ENCODE data around the gene TMC7.

Gene TMC7

GRCh38 chr16:19086322-19087199 is 102.8 kb downstream of the TMC7 start:
- Mint-ChIP-seq H3K4me3 (peak overlapping the region; percentile 41), H3K27ac (no peak overlapping the region)
- ATAC-seq: peak; percentile 97

DNA sequence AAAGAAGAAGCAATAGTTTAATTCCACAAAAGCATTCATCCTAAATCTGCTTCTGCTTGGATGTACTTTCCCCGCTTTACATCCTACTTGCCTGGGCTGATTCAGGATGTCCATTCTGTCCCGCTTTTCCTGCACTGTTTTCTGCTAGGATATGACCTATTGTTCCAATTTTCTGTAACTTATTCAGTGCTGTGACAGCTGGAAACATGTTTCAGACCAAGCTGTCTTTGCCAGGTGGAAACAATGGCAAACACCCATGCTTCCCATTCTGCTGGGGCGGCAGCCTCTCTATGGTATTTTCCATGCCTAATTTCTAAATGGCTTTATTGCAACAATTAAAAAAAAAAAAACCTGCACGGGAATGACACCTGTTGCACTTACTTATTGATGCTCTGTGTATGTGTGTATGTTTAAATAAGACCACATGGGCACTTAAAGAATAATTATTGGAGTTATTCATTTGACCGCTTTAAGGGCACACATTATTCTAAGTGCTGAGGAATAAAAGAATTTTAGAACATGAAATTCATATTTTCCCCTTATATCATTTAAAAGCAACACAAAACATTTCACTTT is 104.7 kb downstream of the TMC7 start:
- H3K36me3 Mint-ChIP-seq: no peaks in the 10 kb centered on the region
- peaks cover 6% of the 10 kb centered on the region for H3K4me1 Mint-ChIP-seq
- no peak overlapping the region for H3K27ac Mint-ChIP-seq
- DNase-seq (ENCODE audit: low spot score in 2 of 2) (no peak), ATAC-seq (no peak)
- H3K9me3 Mint-ChIP-seq: peaks cover 3% of the 10 kb centered on the region
- H3K4me3 Mint-ChIP-seq: no peak overlapping the region

More at GRCh38 chr16:19086322-19087199, 102.8 kb downstream of the TMC7 start:
- Mint-ChIP-seq H3K4me1 (peaks cover 6% of the 10 kb centered on the region), H3K9me3 (peaks cover under 1% of the 10 kb centered on the region), H3K36me3 (no peaks in the 10 kb centered on the region)
- peak; percentile 86 to 90 for DNase-seq (ENCODE audit: low spot score in 2 of 2)

DNA sequence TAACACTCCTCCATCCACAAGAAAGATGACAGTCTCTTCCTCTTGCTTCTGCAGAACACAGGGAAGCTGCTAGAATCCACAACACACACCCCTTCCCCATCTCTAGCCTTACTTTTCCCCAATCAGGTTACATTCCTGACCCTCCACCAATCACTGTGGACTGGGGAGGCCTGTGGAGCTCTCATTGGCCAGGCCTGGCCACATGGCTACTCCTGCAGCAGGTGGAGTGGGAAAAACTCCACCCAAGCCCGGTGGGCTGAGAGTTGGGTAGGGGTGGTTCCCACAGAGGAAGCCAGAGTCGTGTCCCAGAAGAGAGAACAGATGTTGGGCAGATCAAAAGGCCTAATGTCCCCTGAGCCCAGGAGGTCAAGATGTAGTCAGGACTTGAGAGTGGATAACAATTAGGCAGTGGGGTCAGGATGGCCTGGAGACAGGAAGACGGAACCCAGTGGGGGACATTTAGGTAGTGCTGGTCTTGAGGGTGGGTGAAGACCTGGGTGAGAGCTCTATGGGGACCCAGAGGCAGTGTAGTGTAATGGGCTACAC is 105.7 kb downstream of the TMC7 start:
- Mint-ChIP-seq H3K4me3 (no peak overlapping the region), H3K4me1 (peaks cover 6% of the 10 kb centered on the region), H3K36me3 (no peaks in the 10 kb centered on the region), H3K27ac (no peak overlapping the region), H3K9me3 (peaks cover 3% of the 10 kb centered on the region)
- DNase-seq (ENCODE audit: low spot score in 2 of 2) (no peak), ATAC-seq (no peak)

DNA sequence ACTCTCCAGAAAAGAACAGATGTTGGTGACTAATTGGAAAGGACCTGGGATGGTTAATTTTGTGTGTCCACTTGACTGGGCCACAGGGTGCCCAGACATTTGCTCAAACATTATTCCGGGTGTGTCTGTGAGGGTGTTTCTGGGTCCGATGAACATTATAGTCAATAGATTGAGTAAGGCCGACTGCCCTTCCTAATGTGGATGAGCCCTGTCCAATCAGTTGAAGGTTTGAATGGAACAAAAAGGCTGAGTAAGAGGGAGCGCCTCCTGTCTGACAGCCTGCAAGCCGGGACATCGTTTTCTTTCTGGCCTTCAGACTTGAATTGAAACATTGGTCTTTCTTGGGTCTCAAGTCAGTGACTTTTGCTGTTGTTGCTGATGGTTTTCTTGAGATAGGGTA is 107.2 kb downstream of the TMC7 start:
- Mint-ChIP-seq H3K4me3 (no peak overlapping the region), H3K27ac (no peak overlapping the region), H3K4me1 (peaks cover 12% of the 10 kb centered on the region), H3K9me3 (peaks cover 3% of the 10 kb centered on the region), H3K36me3 (no peaks in the 10 kb centered on the region)
- no peak for DNase-seq (ENCODE audit: low spot score in 2 of 2)
- no peak for ATAC-seq

DNA sequence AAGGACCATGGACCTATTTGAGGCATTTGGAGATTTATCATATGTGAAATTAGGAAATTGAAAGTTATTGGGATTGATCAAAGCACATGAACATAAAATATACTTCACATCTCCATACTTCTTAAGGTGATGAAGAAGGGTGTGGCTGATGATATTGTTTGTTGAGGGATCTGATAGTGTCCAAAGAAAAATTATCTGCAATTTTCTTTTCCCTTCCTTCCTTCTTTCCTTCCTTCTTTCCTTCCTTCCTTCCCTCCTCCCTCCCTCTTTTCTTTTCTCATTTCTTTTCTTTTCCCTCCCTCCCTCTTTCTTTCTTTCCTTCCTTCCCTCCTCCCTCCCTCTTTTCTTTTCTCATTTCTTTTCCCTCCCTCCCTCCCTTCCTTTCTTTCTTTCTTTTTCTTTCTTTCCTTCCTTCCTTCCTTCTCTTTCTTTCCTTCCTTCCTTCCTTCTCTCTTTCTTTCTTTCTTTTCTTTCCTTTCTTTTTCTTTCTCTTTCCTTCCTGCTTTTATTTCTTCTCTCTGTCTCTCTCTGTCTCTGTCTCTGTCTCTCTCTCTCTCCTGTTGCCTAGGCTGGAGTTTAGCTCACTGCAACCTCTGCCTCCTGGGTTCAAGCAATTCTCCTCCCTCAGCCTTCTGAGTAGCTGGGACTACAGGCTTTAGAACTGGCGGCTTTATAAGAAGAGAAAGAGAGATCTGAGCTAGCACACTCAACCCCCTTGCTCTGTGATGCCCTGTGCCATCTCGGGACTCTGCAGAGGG is 109.1 kb downstream of the TMC7 start:
- Mint-ChIP-seq H3K4me1 (peaks cover 6% of the 10 kb centered on the region), H3K9me3 (peaks cover 5% of the 10 kb centered on the region), H3K4me3 (no peak overlapping the region), H3K27ac (no peak overlapping the region), H3K36me3 (no peaks in the 10 kb centered on the region)
- ATAC-seq (no peak), DNase-seq (ENCODE audit: low spot score in 2 of 2) (no peak)

- H3K4me1 Mint-ChIP-seq: peaks cover 6% of the 10 kb centered on the region
- no peak overlapping the region for H3K27ac Mint-ChIP-seq
- DNase-seq (ENCODE audit: low spot score in 2 of 2) (no peak), ATAC-seq (no peak)
- no peaks in the 10 kb centered on the region for H3K36me3 Mint-ChIP-seq
- H3K4me3 Mint-ChIP-seq: no peak overlapping the region
- H3K9me3 Mint-ChIP-seq: peaks cover 6% of the 10 kb centered on the region
These were observed 110.2 kb downstream of the TMC7 start for GRCh38 chr16:19093631-19094541.

DNA sequence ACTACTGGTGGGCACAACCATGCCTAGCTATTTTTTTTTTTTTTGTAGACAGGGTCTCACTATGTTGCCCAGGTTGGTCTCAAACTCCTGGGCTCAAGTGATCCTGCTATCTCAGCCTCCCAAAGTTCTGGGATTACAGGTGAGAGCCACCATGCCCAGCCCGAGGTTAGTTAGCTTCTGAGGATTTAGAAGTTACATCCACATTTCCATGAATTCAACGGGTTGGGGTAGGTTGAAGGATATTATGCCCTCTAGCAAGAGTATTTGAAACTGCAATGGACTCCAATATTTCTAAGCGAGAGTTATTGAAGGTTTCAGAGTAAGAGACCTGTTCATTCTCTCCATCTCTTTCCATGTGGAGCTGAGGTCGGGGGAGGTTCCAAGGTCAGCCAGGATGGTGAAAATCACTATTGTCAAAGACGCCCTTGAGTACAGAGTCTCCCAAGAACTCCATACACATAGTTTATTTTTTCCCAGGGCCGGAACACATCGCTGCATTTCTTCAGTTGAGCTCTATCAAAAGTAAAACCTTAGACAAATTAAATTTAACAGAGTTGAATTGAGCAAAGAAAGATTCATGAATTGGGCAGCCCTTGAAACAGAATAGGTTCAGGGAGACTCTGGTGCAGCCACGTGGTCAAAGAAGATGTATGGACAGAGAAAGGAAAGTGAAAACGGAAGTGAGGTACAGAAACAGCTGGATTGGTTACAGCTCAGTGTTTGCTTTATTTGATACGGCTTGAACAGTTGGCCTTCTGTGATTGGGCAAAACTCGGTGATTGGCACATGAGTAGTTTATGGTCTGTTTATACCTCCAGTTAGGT is 111.0 kb downstream of the TMC7 start:
- Mint-ChIP-seq H3K27ac (no peak overlapping the region), H3K4me3 (no peak overlapping the region), H3K36me3 (no peaks in the 10 kb centered on the region), H3K4me1 (peaks cover 6% of the 10 kb centered on the region), H3K9me3 (peaks cover 6% of the 10 kb centered on the region)
- ATAC-seq (peak; percentile 37), DNase-seq (ENCODE audit: low spot score in 2 of 2) (no peak)

DNA sequence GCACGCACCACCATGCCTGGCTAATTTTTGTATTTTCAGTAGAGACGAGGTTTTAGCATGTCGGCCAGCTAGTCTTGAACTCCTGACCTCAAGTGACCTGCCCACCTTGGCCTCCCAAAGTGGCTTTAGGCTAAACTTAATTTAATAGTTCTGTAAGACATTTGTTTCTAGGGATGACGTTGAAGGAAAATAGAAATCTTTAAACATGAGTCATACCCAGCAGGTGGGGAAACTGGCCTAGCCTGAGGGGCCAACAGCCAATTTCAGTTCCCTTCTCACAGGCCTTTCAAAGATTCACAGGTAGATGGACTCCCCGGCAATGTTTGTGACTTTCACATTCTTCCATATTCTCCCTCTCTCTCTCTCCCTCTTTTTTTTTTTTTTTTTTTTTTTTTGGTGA is 111.9 kb downstream of the TMC7 start:
- peaks cover 6% of the 10 kb centered on the region for H3K9me3 Mint-ChIP-seq
- ATAC-seq (no peak), DNase-seq (ENCODE audit: low spot score in 2 of 2) (no peak)
- no peak overlapping the region for H3K27ac Mint-ChIP-seq
- no peaks in the 10 kb centered on the region for H3K36me3 Mint-ChIP-seq
- no peak overlapping the region for H3K4me3 Mint-ChIP-seq
- H3K4me1 Mint-ChIP-seq: peaks cover 6% of the 10 kb centered on the region

- Mint-ChIP-seq H3K4me3 (no peak overlapping the region), H3K4me1 (peaks cover 6% of the 10 kb centered on the region), H3K27ac (no peak overlapping the region), H3K36me3 (no peaks in the 10 kb centered on the region), H3K9me3 (peaks cover 3% of the 10 kb centered on the region)
- ATAC-seq (no peak), DNase-seq (ENCODE audit: low spot score in 2 of 2) (no peak)
These were observed 114.4 kb downstream of the TMC7 start for GRCh38 chr16:19098173-19098572.

GRCh38 chr16:19102187-19102872 is 118.6 kb downstream of the TMC7 start:
- DNase-seq (ENCODE audit: low spot score in 2 of 2): no peak
- peaks cover under 1% of the 10 kb centered on the region for H3K4me1 Mint-ChIP-seq
- no peak for ATAC-seq
- H3K27ac Mint-ChIP-seq: no peak overlapping the region
- H3K36me3 Mint-ChIP-seq: no peaks in the 10 kb centered on the region
- peaks cover 3% of the 10 kb centered on the region for H3K9me3 Mint-ChIP-seq
- no peak overlapping the region for H3K4me3 Mint-ChIP-seq

DNA sequence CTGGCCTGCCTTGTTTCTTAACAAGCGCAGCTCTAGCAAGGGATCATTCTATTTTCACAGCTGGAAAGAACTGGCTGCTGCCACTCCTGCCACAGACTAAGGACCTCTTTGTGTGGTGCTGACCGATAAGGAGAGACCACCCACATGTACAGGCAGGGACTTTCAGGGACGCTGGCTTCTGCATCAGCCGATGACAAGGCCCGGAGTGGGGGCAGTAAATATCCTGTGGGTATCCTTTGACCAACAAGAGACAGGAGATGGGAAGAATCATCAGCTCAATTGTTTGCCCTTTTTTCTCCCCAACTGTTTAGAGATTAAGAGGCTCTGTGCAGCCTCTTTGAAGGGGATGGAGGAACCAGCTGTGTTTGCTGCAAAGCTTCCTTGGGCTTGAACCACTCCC is 120.9 kb downstream of the TMC7 start:
- DNase-seq (ENCODE audit: low spot score in 2 of 2) (no peak), ATAC-seq (no peak)
- no peak overlapping the region for H3K27ac Mint-ChIP-seq
- no peak overlapping the region for H3K4me3 Mint-ChIP-seq
- no peaks in the 10 kb centered on the region for H3K9me3 Mint-ChIP-seq
- no peaks in the 10 kb centered on the region for H3K36me3 Mint-ChIP-seq
- peaks cover 6% of the 10 kb centered on the region for H3K4me1 Mint-ChIP-seq

GRCh38 chr16:19105131-19105530 is 121.4 kb downstream of the TMC7 start:
- peaks cover 6% of the 10 kb centered on the region for H3K4me1 Mint-ChIP-seq
- H3K4me3 Mint-ChIP-seq: no peak overlapping the region
- DNase-seq (ENCODE audit: low spot score in 2 of 2) (no peak), ATAC-seq (no peak)
- H3K27ac Mint-ChIP-seq: no peak overlapping the region
- no peaks in the 10 kb centered on the region for H3K36me3 Mint-ChIP-seq
- no peaks in the 10 kb centered on the region for H3K9me3 Mint-ChIP-seq

DNA sequence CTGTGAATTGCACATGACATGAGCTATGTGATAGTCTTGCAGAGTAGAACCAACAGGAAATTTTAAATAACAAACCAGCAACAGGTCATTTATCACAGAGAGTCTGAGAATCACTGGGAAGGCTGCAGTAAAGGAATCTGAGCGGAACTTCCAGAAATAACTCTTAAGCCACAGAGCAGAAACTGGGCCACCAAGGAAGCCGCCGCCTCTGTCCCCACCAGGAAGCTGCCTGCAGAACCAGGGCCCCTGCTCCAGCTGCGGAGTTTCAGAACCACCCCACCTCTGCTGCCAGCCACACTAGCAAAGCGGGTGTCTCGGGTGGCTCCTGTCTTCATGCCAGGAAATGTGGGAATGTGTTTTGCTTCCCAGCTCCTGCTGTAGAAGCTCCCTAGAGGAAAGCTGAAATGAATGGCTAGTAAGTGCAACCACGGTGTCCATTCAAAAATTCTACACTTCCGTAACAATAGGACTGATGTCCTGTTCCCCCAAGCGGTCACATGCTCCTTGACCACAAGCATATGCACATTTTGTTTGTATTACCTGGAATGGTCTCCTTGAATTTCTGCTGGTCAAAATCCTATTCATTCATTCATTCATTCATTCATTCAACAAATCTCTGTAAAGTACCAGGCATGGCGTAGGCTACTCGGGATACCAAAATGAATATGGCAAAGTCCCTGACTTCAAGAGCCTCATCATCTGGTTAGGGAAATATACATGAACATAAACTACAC is 122.3 kb downstream of the TMC7 start:
- no peak overlapping the region for H3K27ac Mint-ChIP-seq
- H3K9me3 Mint-ChIP-seq: no peaks in the 10 kb centered on the region
- no peak for DNase-seq (ENCODE audit: low spot score in 2 of 2)
- ATAC-seq: no peak
- no peak overlapping the region for H3K4me3 Mint-ChIP-seq
- H3K4me1 Mint-ChIP-seq: peaks cover 6% of the 10 kb centered on the region
- H3K36me3 Mint-ChIP-seq: no peaks in the 10 kb centered on the region
